ENCODE results near the gene GATAD2A. TPM values are rescaled to one million over a fixed set of nuclear protein-coding genes. Genes with fewer than 3 reads are reported as not detected.

Gene GATAD2A
- total and polyA plus RNA-seq, 2 of the 13 experiments (the other 11 are each of a cell fraction or from before 2014, with no cell fraction given) = 16.8 to 28.6 TPM

DNA sequence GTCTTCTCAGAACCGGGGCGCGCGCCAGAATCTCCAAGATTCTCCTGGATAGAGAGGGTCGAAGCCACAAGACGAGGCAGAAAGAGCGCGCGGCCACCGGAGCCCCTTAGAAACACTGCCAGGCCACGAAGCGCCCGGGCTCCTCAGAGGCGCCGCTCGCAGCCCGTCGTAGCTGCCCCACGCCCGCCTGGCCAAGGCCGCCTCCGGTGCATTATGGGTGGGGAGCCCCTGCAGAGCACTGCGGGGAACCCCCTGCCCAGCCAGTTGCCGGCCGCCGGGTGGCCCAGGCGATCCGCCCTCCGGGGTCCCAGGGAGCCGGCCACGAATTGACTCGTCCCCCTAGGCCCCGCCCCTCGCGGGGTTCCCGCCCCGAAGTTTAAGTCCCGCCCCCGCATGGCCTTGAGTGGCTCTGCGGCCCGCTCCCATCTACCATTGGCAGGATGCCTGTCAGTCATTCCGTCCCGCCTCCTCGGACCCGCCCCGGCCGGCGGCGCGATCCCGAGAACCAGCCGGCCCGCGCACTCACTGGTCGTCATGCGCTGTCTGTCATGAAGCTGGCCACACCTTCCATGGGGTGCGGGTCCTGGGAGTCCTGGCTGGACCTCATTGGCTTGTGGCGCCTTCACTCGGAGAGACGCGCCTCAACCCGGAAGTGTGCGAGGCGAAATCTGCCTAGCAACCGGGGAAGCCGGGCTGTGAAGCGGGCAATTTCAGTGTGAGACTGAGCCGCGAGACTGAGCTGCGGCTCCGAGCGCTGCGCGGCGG is 20.2 kb upstream of the GATAD2A start (continued):
- TF ChIP-seq, protein P1, sequence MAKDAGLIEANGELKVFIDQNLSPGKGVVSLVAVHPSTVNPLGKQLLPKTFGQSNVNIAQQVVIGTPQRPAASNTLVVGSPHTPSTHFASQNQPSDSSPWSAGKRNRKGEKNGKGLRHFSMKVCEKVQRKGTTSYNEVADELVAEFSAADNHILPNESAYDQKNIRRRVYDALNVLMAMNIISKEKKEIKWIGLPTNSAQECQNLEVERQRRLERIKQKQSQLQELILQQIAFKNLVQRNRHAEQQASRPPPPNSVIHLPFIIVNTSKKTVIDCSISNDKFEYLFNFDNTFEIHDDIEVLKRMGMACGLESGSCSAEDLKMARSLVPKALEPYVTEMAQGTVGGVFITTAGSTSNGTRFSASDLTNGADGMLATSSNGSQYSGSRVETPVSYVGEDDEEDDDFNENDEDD (CRISPR knock-in tag; IDR thresholded peaks at IDR 0.05; ENCODE audit: borderline replicate concordance) = peak; percentile 93
- TF ChIP-seq, protein P2, sequence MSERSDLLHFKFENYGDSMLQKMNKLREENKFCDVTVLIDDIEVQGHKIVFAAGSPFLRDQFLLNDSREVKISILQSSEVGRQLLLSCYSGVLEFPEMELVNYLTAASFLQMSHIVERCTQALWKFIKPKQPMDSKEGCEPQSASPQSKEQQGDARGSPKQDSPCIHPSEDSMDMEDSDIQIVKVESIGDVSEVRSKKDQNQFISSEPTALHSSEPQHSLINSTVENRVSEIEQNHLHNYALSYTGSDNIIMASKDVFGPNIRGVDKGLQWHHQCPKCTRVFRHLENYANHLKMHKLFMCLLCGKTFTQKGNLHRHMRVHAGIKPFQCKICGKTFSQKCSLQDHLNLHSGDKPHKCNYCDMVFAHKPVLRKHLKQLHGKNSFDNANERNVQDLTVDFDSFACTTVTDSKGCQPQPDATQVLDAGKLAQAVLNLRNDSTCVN (CRISPR knock-in tag; IDR thresholded peaks at IDR 0.05; ENCODE audit: borderline replicate concordance) = no peak
- TF ChIP-seq CREM (IDR thresholded peaks at IDR 0.05) (peak; percentile 81), CREM (CRISPR knock-in tag; IDR thresholded peaks at IDR 0.05) (0 out of 2 replicates have a peak, but pooled peaks have one; percentile 57), ZSCAN30 (CRISPR knock-in tag; IDR thresholded peaks at IDR 0.05) (no peak), MXD4 (CRISPR knock-in tag; IDR thresholded peaks at IDR 0.05) (no peak), ZNF230 (CRISPR knock-in tag; IDR thresholded peaks at IDR 0.05) (no peak), YY1 (IDR thresholded peaks at IDR 0.05; ENCODE audit: insufficient read depth, insufficient replicate concordance, low read depth, low read length) (peak; percentile 47)
- TF ChIP-seq, protein P3, sequence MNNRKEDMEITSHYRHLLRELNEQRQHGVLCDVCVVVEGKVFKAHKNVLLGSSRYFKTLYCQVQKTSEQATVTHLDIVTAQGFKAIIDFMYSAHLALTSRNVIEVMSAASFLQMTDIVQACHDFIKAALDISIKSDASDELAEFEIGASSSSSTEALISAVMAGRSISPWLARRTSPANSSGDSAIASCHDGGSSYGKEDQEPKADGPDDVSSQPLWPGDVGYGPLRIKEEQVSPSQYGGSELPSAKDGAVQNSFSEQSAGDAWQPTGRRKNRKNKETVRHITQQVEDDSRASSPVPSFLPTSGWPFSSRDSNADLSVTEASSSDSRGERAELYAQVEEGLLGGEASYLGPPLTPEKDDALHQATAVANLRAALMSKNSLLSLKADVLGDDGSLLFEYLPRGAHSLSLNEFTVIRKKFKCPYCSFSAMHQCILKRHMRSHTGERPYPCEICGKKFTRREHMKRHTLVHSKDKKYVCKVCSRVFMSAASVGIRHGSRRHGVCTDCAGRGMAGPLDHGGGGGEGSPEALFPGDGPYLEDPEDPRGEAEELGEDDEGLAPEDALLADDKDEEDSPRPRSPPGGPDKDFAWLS (CRISPR knock-in tag; IDR thresholded peaks at IDR 0.05; ENCODE audit: borderline replicate concordance) = no peak
- TF ChIP-seq, protein P4, sequence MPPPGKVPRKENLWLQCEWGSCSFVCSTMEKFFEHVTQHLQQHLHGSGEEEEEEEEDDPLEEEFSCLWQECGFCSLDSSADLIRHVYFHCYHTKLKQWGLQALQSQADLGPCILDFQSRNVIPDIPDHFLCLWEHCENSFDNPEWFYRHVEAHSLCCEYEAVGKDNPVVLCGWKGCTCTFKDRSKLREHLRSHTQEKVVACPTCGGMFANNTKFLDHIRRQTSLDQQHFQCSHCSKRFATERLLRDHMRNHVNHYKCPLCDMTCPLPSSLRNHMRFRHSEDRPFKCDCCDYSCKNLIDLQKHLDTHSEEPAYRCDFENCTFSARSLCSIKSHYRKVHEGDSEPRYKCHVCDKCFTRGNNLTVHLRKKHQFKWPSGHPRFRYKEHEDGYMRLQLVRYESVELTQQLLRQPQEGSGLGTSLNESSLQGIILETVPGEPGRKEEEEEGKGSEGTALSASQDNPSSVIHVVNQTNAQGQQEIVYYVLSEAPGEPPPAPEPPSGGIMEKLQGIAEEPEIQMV (CRISPR knock-in tag; IDR thresholded peaks at IDR 0.05; ENCODE audit: low read depth) = no peak
- TF ChIP-seq, protein P5, sequence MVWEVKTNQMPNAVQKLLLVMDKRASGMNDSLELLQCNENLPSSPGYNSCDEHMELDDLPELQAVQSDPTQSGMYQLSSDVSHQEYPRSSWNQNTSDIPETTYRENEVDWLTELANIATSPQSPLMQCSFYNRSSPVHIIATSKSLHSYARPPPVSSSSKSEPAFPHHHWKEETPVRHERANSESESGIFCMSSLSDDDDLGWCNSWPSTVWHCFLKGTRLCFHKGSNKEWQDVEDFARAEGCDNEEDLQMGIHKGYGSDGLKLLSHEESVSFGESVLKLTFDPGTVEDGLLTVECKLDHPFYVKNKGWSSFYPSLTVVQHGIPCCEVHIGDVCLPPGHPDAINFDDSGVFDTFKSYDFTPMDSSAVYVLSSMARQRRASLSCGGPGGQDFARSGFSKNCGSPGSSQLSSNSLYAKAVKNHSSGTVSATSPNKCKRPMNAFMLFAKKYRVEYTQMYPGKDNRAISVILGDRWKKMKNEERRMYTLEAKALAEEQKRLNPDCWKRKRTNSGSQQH (CRISPR knock-in tag; IDR thresholded peaks at IDR 0.05; ENCODE audit: low read depth) = no peak
- TF ChIP-seq, protein P6, sequence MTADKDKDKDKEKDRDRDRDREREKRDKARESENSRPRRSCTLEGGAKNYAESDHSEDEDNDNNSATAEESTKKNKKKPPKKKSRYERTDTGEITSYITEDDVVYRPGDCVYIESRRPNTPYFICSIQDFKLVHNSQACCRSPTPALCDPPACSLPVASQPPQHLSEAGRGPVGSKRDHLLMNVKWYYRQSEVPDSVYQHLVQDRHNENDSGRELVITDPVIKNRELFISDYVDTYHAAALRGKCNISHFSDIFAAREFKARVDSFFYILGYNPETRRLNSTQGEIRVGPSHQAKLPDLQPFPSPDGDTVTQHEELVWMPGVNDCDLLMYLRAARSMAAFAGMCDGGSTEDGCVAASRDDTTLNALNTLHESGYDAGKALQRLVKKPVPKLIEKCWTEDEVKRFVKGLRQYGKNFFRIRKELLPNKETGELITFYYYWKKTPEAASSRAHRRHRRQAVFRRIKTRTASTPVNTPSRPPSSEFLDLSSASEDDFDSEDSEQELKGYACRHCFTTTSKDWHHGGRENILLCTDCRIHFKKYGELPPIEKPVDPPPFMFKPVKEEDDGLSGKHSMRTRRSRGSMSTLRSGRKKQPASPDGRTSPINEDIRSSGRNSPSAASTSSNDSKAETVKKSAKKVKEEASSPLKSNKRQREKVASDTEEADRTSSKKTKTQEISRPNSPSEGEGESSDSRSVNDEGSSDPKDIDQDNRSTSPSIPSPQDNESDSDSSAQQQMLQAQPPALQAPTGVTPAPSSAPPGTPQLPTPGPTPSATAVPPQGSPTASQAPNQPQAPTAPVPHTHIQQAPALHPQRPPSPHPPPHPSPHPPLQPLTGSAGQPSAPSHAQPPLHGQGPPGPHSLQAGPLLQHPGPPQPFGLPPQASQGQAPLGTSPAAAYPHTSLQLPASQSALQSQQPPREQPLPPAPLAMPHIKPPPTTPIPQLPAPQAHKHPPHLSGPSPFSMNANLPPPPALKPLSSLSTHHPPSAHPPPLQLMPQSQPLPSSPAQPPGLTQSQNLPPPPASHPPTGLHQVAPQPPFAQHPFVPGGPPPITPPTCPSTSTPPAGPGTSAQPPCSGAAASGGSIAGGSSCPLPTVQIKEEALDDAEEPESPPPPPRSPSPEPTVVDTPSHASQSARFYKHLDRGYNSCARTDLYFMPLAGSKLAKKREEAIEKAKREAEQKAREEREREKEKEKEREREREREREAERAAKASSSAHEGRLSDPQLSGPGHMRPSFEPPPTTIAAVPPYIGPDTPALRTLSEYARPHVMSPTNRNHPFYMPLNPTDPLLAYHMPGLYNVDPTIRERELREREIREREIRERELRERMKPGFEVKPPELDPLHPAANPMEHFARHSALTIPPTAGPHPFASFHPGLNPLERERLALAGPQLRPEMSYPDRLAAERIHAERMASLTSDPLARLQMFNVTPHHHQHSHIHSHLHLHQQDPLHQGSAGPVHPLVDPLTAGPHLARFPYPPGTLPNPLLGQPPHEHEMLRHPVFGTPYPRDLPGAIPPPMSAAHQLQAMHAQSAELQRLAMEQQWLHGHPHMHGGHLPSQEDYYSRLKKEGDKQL (CRISPR knock-in tag; IDR thresholded peaks at IDR 0.05; ENCODE audit: low read depth) = no peak
- TF ChIP-seq, protein P7, sequence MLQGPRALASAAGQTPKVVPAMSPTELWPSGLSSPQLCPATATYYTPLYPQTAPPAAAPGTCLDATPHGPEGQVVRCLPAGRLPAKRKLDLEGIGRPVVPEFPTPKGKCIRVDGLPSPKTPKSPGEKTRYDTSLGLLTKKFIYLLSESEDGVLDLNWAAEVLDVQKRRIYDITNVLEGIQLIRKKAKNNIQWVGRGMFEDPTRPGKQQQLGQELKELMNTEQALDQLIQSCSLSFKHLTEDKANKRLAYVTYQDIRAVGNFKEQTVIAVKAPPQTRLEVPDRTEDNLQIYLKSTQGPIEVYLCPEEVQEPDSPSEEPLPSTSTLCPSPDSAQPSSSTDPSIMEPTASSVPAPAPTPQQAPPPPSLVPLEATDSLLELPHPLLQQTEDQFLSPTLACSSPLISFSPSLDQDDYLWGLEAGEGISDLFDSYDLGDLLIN (CRISPR knock-in tag; IDR thresholded peaks at IDR 0.05; ENCODE audit: borderline replicate concordance) = no peak
